Measurements from ENCODE around the gene FBXW8.

FBXW8 gene

GRCh38 chr12:116910645-116911451, at the start of gene FBXW8:
FBXW8 (plus strand) TSS chr12:116910950; CDS start chr12:116911038, 88 bp downstream.
- DNase-seq: no peak

GRCh38 chr12:116861320-116861719, 49.4 kb upstream of the FBXW8 start:
- DNase-seq: no peak

- no peak for DNase-seq
These were observed 48.6 kb upstream of the FBXW8 start for GRCh38 chr12:116862167-116862566.

- no peak for DNase-seq
These were observed 47.4 kb upstream of the FBXW8 start for GRCh38 chr12:116863275-116863767.

GRCh38 chr12:116864371-116865160, 46.2 kb upstream of the FBXW8 start:
- DNase-seq: no peak

- DNase-seq: no peak
These were observed 43.2 kb upstream of the FBXW8 start for GRCh38 chr12:116867523-116867922.

- no peak for DNase-seq
These were observed 40.4 kb upstream of the FBXW8 start for GRCh38 chr12:116870306-116870705.

- DNase-seq: no peak
These were observed 36.3 kb upstream of the FBXW8 start for GRCh38 chr12:116874324-116874995.

- DNase-seq: no peak
These were observed 34.4 kb upstream of the FBXW8 start for GRCh38 chr12:116876151-116876869.

- no peak for DNase-seq
These were observed 31.9 kb upstream of the FBXW8 start for GRCh38 chr12:116878567-116879508.

- DNase-seq: no peak
These were observed 31.1 kb upstream of the FBXW8 start for GRCh38 chr12:116879509-116880212.

GRCh38 chr12:116880213-116880816, 30.4 kb upstream of the FBXW8 start:
- no peak for DNase-seq

GRCh38 chr12:116880817-116881324, 29.9 kb upstream of the FBXW8 start:
- DNase-seq: no peak

- no peak for DNase-seq
These were observed 29.3 kb upstream of the FBXW8 start, which contains the start of gene HRK for GRCh38 chr12:116881325-116881876. HRK (minus strand) TSS chr12:116881441; CDS start chr12:116881307, 134 bp downstream.

GRCh38 chr12:116881877-116882507, 28.8 kb upstream of the FBXW8 start:
- no peak for DNase-seq

- DNase-seq: no peak
These were observed 28.0 kb upstream of the FBXW8 start for GRCh38 chr12:116882742-116883141.

GRCh38 chr12:116884871-116885270, 25.9 kb upstream of the FBXW8 start:
- DNase-seq: no peak

- DNase-seq: no peak
These were observed 25.3 kb upstream of the FBXW8 start for GRCh38 chr12:116885491-116885890.

- DNase-seq: no peak
These were observed 23.5 kb upstream of the FBXW8 start for GRCh38 chr12:116887244-116887643.
